Smooth muscle cell (in vitro differentiated cells): ENCODE data around the gene APOBEC3A. TPM values are rescaled to one million over a fixed set of nuclear protein-coding genes. Genes with fewer than 3 reads are reported as not detected.
"Not testable (repeated sequence)": the region's sequence is repeated elsewhere in the genome, so short reads cannot be mapped to it uniquely, and the experiment has no call there.

Experiments
- DNase-seq: peaks from one replicate; lab custom pipeline; 2025; ENCODE audit not compliant: unreplicated experiment; lab: John Stamatoyannopoulos, UW
- H2AFZ ChIP-seq: fragments of 200-600 bp; sonication (generic); 2 replicates; pipeline ENCODE4 v1.6.0; 2016; ENCODE audit warnings: antibody characterized with exemption, low read depth, mild to moderate bottlenecking
- H3F3A ChIP-seq: fragments of 200-600 bp; sonication (generic); 2 replicates; pipeline ENCODE4 v1.6.0; 2017; ENCODE audit warnings: antibody characterized with exemption, low read depth
- H3K27ac ChIP-seq: fragments of 200-600 bp; sonication (generic); 2 replicates; pipeline ENCODE4 v1.5.1; 2016; ENCODE audit warnings: low read depth, mild to moderate bottlenecking
- H3K27me3 ChIP-seq: fragments of 200-600 bp; sonication (generic); 2 replicates; pipeline ENCODE4 v1.6.1; 2016; ENCODE audit warnings: low read depth, mild to moderate bottlenecking
- H3K36me3 ChIP-seq: fragments of 200-600 bp; sonication (generic); 2 replicates; pipeline ENCODE4 v1.5.1; 2016; ENCODE audit warnings: low read depth
- H3K4me1 ChIP-seq: fragments of 200-600 bp; sonication (generic); 2 replicates; pipeline ENCODE4 v1.5.1; 2016; ENCODE audit warnings: low read depth
- H3K4me2 ChIP-seq: fragments of 200-600 bp; sonication (generic); 2 replicates; pipeline ENCODE4 v1.6.0; 2016; ENCODE audit warnings: mild to moderate bottlenecking
- H3K4me3 ChIP-seq: fragments of 200-600 bp; sonication (generic); 2 replicates; pipeline ENCODE4 v1.5.1; 2016; ENCODE audit warnings: mild to moderate bottlenecking
- H3K79me2 ChIP-seq: fragments of 200-600 bp; sonication (generic); 2 replicates; pipeline ENCODE4 v1.6.0; 2016; ENCODE audit warnings: low read depth, mild to moderate bottlenecking
- H3K9ac ChIP-seq: fragments of 200-600 bp; sonication (generic); 2 replicates; pipeline ENCODE4 v1.6.0; 2016; ENCODE audit warnings: low read depth
- H3K9me3 ChIP-seq: fragments of 200-600 bp; sonication (generic); replicated peaks from 2 replicates; pipeline ENCODE4 v1.5.1; 2016; ENCODE audit warnings: low read depth
- H4K20me1 ChIP-seq: fragments of 200-600 bp; sonication (generic); 2 replicates; pipeline ENCODE4 v1.6.0; 2016; ENCODE audit warnings: low read depth
- WGBS: methylation state at CpG from one replicate; pipeline ENCODE4 v1.1.7; 2016; ENCODE audit warnings: low lambda C conversion rate; 5-methylcytosine and 5-hydroxymethylcytosine counted together
- polyA plus RNA-seq: library from polyadenylated mRNA; unstranded; fragments of >200 nt; fragmentation: Nextera tagmentation; extraction: Ambion mirVana; gene quantifications from 2 replicates; pipeline ENCODE4 v1.2.1, GENCODE V29; 2016
- total RNA-seq: library from RNA; depleted of rRNA; stranded (reverse); fragments of >200 nt; gene quantifications from 2 replicates; pipeline ENCODE4 v1.2.3, GENCODE V29; 2014
- TF ChIP-seq, protein P1 (sequence below): fragments of 200-600 bp; sonication (generic); IDR thresholded peaks from 2 replicates; pipeline ENCODE4 v1.5.1; 2017; ENCODE audit warnings: borderline replicate concordance, mild to moderate bottlenecking, antibody characterized with exemption; ENCODE audit not compliant: insufficient read depth, poor library complexity, severe bottlenecking

The APOBEC3A gene
- total and polyA plus RNA-seq, 2 experiments from 2014 or later: 0.18 TPM; not detected in 1

DNA sequence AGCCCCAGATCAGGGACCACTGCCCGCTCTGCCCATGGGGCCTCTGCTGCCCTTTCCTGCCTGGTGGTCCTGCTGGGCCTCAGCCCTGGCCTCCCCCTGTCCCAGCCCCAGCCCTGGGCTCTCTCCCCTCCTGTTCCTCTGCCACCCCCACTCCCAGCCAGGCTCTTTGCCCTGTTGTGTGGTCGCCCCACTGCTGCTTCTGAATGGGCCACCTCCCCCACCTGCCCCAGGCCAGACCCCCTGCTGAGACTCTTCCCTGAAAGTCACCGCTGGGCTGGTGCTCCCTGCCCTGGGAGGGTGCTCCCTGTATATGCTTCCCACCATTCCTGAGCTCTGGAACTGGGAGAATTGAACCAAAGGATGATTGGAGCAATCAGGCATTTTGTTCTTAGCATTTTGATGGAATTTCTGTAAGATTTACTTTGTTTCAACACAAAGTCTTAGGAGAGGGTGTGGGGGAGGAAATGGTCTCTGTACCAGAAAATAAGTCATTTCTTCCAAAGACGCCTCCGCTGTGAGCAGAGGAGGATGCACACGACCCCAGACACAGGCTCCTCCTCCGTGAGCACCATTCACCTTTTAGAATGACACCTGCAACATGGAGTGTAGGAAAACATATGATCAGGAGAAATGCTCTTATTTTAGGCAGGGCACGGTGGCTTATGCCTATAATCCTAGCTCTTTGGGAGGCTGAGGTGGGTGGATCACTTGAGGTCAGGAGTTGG lies 29.9 kb downstream of the APOBEC3A start:
- no peaks in the 10 kb centered on the region for H3F3A ChIP-seq
- no peaks in the 10 kb centered on the region for H3K9me3 ChIP-seq
- no peaks in the 10 kb centered on the region for H3K4me1 ChIP-seq
- no peaks in the 10 kb centered on the region for H4K20me1 ChIP-seq
- TF ChIP-seq, protein P1, sequence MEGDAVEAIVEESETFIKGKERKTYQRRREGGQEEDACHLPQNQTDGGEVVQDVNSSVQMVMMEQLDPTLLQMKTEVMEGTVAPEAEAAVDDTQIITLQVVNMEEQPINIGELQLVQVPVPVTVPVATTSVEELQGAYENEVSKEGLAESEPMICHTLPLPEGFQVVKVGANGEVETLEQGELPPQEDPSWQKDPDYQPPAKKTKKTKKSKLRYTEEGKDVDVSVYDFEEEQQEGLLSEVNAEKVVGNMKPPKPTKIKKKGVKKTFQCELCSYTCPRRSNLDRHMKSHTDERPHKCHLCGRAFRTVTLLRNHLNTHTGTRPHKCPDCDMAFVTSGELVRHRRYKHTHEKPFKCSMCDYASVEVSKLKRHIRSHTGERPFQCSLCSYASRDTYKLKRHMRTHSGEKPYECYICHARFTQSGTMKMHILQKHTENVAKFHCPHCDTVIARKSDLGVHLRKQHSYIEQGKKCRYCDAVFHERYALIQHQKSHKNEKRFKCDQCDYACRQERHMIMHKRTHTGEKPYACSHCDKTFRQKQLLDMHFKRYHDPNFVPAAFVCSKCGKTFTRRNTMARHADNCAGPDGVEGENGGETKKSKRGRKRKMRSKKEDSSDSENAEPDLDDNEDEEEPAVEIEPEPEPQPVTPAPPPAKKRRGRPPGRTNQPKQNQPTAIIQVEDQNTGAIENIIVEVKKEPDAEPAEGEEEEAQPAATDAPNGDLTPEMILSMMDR: no peak
- H3K4me2 ChIP-seq: no peak overlapping the region
- no peak overlapping the region for H3K27ac ChIP-seq
- 79% methylated on average over 8 of the region's 8 CpGs for WGBS
- no peak overlapping the region for H3K4me3 ChIP-seq
- no peaks in the 10 kb centered on the region for H3K27me3 ChIP-seq
- no peak for DNase-seq
- no peak overlapping the region for H3K9ac ChIP-seq
- H3K36me3 ChIP-seq: no peaks in the 10 kb centered on the region
- H2AFZ ChIP-seq: no peak overlapping the region
- H3K79me2 ChIP-seq: no peaks in the 10 kb centered on the region

DNA sequence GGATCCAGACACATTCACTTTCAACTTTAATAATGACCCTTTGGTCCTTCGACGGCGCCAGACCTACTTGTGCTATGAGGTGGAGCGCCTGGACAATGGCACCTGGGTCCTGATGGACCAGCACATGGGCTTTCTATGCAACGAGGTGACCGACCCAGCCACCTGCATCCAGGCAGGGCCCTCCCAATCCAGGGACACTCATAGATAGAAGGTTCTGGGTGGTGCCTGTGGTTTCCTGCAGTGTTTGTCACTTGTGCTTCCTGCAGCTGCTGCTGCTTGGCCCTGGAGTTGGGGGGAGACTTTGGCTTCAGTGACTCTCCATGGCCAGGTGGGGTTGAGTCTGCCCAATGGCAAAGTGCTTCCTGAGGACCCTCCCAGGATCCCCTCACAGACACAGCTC lies 32.1 kb downstream of the APOBEC3A start:
- TF ChIP-seq, protein P1: no peak
- H3K27ac ChIP-seq: no peak overlapping the region
- no peaks in the 10 kb centered on the region for H3K27me3 ChIP-seq
- H3K4me2 ChIP-seq: no peak overlapping the region
- H3K79me2 ChIP-seq: no peaks in the 10 kb centered on the region
- no peaks in the 10 kb centered on the region for H3K36me3 ChIP-seq
- no peaks in the 10 kb centered on the region for H3K9me3 ChIP-seq
- H2AFZ ChIP-seq: no peak overlapping the region
- no peaks in the 10 kb centered on the region for H3F3A ChIP-seq
- H3K4me3 ChIP-seq: no peak overlapping the region
- no peak for DNase-seq
- H4K20me1 ChIP-seq: no peaks in the 10 kb centered on the region
- H3K4me1 ChIP-seq: no peaks in the 10 kb centered on the region
- no peak overlapping the region for H3K9ac ChIP-seq
- WGBS: 94% methylated on average over 6 of the region's 6 CpGs

DNA sequence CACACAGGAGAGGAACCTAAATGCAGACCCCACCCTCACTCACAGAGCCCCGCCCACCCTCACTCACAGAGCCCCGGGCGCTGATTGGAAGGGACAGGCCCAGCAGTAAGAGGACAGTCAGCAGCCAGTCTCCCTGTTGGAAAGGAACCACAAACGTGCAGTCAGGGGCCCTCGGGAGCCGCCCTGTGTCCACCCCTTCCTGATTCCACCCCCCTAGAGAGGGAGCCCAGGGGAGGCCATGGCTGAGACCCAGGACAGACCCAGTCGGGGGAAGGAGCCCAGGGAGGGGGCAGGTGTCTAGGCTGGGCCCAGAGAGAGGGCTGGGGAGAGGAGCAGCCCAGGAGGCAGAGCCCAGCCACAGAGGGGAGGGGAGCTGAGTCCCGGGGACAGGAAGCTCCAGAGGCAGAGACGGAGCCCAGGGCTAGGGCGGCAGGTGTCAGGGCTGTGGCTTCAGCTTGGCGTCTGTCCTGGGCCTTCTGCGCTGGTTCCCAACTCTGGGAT lies 35.5 kb downstream of the APOBEC3A start:
- H3K4me2 ChIP-seq, H3K4me3 ChIP-seq, H3K27ac ChIP-seq, H3K4me1 ChIP-seq, H3K36me3 ChIP-seq, H2AFZ ChIP-seq, H4K20me1 ChIP-seq, H3K27me3 ChIP-seq, DNase-seq, H3K9me3 ChIP-seq, H3K9ac ChIP-seq, H3F3A ChIP-seq, H3K79me2 ChIP-seq: not testable (repeated sequence)
- WGBS: 42% methylated on average over 8 of the region's 12 CpGs

DNA sequence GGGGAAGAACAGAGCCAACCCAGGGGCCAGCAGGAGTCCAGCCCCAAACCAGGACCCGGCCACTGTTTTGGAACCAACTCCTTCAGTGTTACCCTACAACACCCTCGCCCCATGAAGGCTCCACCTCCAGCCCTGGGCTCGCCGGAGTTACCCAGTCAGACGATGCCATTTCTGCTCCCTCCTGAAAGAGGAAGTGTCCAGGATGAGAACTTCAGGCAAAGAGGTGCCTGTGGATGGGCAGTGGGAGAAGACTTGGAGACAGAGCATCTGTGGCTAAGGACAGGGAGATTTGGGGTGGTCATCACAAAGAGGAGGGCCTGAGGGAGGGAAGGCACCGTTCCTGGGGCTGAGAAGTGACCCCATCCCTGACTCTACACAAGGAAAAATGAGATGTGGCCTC lies 38.7 kb downstream of the APOBEC3A start:
- no peak overlapping the region for H3K4me2 ChIP-seq
- no peak for DNase-seq
- no peaks in the 10 kb centered on the region for H4K20me1 ChIP-seq
- H3K4me3 ChIP-seq: no peak overlapping the region
- no peaks in the 10 kb centered on the region for H3K9me3 ChIP-seq
- no peak overlapping the region for H3K27ac ChIP-seq
- H3F3A ChIP-seq: no peaks in the 10 kb centered on the region
- H3K79me2 ChIP-seq: no peaks in the 10 kb centered on the region
- TF ChIP-seq, protein P1: no peak
- H3K36me3 ChIP-seq: no peaks in the 10 kb centered on the region
- no peak overlapping the region for H2AFZ ChIP-seq
- no peaks in the 10 kb centered on the region for H3K27me3 ChIP-seq
- H3K4me1 ChIP-seq: no peaks in the 10 kb centered on the region
- 85% methylated on average over 6 of the region's 6 CpGs for WGBS
- no peak overlapping the region for H3K9ac ChIP-seq
